Suppressor macrophage (primary cell): ENCODE data around the gene ZBTB7A.

Source experiments
- DNase-seq, 4 experiments: peaks; one replicate each; pipeline ENCODE4 v3.0.0-alpha.2; 2020 to 2022

ZBTB7A gene

DNA sequence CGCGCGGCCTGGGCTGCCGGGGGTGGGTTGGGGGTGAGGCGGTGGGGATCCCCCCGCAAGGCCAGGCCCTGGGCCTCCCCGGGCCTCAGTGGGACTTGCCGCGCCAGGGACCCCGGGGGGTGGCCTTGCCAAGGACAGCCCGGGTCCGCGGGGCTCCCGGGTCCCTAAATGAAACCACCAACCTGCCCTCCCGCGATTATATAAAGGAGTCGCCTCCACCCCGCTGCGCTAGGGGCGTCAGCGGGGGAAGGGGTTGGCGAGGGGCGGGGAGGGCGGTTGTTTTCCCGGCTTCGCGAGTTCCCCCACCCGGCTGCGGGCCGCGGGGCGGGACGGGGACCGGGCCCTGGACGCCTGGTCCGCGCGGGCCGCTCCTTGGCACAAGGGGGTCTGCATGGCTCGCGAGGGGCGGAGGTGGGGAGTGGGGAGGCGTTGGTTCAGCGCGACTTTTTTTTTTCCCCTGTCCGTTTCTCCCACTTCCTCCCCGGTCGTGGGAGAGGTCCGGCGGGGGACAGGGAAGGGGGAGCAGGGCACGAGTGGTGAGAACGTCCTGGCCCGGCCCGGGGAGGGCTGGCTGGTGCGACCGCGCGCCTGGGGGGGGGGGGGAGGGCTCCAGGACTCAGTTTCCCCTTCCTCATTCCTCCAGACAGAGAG is 822 bp upstream of the ZBTB7A start:
- peak in 3 of 4 experiments; percentile 47 to 65 (median 54) for DNase-seq

DNA sequence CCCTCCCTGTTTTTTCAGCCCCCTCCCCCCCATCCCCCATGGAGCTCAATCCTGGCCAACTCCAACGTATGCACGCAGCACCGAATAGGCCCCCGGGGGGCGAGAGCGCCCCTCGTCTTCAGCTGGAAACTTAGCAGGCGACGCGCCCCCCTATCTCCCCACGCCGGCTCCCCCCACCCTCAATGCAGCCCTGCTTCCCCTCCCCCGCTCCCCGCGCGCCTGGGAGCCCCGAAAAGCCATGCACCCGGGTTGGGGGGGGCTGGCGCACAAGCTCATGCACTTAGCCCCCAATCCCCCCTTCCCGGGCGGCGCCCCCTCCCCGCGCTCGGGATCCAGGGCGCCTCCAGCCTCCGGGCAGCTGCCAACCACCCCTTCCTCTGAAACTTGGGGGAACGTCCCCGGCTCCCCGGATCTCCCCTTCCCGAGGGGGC is 508 bp downstream of the ZBTB7A start:
- DNase-seq = no peak

DNA sequence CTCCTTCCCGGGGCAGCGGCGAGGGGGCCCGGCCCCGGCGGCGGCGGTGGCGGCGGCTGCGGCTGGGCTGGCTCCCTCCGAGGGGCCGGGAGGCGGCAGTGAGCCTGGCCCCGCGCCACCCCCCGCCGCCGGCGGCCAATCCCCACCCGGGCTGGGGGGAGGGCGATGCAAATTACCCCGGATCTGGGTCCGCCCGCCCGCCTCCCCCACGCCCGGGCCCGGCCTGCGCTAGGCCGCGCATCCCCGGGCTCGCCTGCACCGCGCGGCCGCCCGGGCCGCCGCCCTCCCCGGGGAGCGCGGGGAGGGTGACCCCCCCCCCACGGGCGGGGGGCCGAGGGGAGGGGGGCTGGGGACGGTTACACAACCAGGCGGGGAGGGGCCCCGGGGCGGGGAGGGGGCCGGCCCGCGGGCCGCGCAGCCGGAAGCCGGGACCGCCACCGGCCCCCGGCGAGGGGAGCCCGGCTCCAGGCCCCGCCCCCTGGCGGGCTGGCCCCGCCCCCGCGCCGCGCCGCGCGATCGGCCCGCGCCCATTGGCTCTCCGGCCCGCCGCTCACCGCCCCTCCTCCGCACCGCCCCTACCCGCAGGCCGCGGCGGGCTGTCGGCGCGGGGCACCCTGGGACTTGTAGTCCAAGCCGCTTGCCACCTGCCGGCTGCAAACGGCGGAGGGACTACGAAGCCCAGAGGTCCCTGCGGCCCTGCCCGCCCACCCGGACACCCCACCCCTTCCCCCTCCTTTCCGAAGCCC is 1.1 kb downstream of the ZBTB7A start:
- peak; percentile 98 to 99 (median 98) for DNase-seq

DNA sequence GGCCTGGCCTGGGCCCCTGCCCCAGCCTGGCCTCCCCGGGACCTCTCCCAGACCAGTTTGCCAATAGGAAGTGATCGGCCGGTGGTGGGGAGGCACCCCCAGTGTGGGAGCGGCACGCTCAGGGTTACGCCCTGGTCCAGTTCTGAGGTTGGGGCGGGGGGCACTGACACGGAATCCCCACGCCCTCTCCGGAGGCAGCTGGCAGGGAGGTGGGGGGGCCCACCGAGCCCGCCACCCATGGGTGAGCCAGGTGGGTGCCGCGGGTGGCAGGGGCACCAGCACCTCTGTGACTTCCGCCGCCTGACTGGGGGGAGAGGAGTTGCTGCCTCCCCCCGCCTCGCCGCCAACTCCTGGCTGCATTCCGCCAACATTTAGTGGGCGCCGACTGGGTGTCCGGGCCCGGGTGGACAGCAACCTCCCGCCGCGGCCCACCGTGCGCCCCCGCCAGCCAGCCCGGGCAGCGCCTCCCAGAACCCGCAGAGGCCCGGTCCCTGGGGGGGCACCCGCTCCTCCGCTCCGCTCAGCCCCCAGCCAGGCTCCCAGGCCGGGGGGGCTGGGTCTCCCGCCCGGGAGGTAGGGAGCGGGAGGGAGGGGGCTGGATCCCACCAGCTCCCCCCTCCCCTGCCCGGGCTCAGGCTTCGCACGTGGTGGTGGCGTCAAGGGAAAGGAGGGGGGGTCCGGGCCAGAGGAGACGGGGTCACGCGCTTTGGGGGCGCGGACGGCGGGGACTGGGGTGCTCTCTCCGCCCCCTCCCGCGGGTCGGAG is 2.0 kb downstream of the ZBTB7A start:
- DNase-seq = peak in 3 of 4 experiments; percentile 53 to 74 (median 63)

DNA sequence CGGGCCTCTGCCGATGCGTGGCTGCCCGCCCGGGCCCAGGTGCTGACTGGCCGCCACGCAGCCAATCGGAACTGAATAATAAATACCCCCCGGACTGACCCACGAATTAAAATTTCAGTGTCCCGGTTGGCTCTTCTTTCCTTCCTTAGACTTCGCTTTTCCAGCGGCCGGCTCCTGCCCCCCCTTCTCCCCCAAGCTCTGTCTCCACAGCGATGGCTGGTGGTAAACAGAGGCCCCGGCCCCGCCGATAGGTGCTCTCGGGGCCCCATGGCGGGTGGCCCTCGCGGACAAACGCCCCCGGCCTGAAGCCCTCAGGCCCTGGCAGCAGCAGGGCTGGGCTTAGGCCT is 2.6 kb downstream of the ZBTB7A start:
- no peak for DNase-seq

DNA sequence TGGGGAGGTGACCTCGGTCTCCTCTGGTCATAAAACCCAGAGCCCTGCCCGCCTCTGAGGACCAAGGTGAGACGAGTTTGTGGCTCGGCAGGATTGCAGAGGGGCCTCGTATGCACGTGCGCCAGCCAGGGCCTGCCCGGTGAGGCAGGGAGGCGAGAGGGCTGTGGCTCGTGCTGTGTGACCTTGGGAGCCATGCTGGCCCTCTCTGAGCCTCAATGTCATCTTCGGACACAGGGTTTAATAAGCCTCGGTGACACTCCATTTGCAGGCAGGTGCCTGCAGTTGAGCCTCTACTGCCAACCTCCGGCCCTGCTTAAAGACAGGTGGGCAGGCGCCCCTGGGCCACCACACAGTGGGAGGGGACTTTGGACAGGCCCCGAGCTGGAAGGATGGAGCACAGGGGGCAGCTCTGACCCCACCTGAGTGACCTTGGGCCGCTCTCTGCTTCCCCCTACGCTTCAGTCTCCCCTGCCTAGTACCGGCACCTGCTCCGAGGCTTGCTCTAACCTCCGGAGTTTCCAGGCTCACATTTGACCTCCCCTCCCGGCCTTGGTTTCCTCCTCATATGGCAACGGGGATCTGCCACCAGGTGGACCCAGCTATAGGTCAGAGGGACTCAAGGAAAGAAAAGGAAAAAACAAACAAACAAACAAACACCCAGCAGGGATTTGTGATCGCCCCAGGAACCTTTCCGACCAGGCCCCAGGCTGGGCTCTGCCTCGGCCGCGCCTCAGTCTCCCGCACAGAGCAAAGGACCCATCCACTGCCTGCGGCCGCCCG is 3.1 kb downstream of the ZBTB7A start:
- no peak for DNase-seq

DNA sequence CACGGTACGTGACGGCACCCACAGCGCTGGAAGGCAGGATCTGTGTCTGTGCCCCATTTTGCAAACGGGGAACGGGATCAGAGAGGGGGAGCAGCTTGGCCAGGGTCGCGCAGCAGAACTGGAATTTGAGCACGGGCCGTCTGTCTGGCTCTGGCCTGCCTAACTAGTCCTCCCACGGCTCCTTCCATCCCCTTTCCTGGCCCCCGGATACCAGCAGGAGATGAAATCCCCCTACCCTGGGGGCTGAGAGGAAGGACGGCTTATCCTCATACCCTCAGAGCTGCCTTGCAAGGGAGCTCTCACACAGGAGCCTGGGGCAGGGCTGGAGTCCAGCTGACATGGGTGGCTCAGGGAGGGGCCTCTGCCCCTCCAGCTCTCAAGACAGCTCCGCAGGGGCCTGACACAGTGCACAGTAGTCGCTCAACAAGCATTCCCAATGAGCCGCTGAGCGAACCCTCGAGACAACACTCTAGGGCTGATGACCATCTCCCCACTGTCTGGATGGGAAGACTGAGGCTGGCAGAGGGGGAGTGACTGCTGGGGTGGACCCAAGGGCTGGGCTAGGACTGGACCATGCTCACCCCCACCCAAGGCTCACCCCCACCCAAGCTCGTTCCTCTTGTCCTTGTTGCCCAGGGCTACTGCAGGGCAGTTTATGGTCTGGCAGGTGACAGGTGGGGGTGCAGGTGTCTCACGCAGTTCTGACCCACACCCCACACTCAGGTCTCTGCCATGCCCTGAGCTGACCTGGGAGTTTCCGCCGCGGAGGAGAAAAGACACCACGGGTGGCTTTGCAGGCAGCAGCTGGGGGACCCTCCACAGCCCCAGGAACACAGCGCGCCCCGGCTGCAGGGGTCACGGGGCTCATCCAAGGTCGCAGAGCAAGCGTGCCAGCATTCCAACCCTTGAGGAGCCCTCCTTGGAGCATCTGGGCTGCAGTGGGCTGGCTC is 4.0 kb downstream of the ZBTB7A start:
- DNase-seq = no peak

DNA sequence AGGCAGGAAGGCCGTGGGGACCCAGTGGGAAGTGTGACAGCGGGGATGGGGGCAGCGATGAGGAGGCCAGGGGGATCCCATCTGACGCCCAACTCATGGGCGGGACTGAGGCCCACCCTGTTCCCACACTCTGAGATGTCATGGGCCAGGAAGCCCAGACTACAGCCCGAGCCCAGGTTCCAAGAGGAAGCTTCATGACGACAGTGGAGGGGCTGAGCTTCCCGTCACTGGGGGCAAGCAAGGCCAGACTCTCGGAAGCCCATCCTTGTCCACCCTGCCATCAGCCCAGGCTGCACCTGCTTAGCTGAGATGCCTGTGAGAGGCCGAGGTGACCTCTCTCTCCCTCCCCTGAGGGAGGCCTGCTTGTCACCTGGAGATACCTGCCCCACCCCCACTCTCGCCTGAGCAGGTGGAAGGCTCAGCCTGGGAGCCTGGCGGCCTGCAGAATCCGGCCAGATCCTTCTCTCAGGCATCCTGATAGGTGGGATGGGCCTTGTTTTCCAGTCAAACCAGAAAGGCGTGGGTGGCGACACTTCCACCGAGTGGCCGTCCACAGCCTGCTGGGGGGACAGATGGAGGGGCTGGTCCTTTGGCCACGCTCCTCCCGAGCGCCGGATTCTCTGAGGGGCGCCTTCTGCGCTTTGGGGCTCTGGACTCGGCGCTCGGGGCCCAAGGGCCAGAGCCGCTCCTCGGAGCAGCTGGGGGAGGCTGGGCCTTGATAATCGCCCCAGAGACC is 4.8 kb downstream of the ZBTB7A start:
- DNase-seq = peak in 1 of 4 experiments; percentile 42

DNA sequence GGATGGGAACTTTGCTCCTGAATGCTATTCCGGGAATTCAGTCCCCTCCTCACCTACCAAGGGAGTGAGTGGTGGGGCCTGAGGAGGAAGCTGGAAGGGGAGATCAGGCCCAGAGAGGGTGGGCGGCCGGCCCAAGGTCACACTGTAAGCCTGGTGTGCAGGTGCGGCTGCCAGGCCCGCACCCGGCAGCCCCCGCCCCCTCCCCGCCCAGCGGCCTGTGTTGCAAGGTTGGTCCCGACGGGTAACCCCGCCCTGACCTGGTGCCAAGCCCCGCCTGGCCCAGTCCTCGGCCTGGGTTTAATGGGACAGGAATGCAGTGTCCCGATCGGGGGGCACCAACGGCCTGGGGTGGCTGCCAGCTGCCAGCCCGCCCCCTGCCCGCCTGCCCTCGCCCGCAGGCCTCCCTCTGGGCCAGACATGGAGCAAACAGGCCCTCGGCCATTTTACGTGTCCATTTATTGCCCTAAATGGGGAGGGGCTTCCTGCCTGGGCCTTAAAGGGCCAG is 5.5 kb downstream of the ZBTB7A start:
- DNase-seq = peak in 1 of 4 experiments; percentile 56

DNA sequence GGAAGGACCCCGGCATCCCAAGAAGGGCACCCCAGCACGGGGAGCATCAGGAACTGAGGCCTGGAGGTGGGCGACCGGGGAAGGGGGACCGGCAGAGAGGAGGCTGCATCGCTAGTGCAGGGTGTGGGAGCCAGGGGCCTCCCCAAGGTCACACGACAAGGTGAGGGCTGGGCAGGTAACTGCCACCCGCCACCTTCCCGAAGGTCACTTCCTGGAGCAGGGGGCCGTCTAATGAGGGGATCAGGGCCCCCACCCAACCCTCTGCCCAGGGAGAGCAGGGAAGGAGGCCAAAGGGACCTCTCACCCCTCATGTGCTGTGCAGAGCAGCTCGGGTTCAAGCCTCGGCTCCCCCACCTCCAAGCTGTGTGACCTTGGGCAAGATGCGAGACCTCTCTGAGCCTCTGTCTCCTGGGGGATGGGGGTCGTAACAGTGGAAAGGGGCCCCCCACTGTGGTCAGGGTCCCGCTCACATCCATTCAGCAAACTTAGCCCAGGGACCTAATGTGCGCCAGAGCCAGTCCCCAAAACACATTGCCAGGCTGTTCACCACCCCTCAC is 6.0 kb downstream of the ZBTB7A start:
- DNase-seq = no peak

DNA sequence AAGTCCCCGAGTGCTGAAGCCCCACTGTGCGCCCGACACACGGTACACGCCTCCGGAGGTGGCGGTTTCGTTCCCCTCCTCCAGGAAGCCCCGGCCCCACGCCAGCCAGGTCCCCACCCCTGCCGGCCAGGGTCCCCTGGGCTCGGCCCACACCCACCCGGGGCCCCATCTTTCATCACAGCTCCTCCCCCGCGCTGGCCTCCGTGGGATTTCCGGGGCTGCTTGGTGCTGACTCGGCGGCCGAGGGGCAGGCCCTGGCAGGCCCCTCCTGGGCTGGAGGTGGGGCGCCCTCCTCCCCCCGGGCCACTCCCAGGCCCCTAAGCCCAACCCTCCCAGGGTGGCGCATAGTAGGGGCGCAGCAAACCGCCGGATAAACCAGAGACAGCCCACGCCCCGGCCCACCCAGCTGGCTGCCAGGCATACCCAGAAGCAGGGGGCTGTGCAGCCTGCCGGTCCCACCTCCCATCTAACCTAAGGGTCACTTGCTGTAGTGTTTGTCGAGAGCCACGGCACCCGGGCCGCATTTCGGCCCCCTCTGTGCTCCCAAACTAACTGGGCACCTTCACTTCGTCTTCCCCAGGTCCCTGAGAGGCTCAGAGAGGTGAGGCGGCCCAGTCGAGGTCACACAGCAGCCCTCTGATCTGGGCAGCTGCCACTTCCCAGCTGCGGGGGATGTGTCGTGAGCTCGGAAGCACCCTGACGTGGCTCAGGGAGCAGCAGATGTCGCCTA is 6.6 kb downstream of the ZBTB7A start:
- peak in 3 of 4 experiments; percentile 51 to 72 (median 68) for DNase-seq

DNA sequence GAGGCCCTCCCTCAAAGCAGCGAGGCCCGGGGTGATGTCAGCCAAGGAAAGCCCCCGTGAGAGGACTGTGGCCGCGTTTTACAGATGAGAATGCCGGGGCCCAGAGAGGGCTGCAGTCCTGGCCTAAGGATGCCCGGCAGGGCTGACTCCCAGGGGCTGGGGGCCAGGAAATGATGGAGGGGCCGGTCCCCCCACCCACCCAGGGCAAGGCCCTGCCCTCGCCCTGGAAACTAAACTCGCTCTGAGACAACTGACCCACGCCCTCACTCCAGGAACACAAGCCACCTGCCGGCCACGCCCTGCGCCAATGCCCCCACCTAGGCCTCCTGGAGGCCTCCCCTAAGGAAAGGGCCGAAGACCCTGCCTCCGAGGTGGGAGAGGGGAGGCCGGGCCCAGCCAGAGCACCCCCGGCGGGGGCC is 7.2 kb downstream of the ZBTB7A start:
- DNase-seq = no peak

DNA sequence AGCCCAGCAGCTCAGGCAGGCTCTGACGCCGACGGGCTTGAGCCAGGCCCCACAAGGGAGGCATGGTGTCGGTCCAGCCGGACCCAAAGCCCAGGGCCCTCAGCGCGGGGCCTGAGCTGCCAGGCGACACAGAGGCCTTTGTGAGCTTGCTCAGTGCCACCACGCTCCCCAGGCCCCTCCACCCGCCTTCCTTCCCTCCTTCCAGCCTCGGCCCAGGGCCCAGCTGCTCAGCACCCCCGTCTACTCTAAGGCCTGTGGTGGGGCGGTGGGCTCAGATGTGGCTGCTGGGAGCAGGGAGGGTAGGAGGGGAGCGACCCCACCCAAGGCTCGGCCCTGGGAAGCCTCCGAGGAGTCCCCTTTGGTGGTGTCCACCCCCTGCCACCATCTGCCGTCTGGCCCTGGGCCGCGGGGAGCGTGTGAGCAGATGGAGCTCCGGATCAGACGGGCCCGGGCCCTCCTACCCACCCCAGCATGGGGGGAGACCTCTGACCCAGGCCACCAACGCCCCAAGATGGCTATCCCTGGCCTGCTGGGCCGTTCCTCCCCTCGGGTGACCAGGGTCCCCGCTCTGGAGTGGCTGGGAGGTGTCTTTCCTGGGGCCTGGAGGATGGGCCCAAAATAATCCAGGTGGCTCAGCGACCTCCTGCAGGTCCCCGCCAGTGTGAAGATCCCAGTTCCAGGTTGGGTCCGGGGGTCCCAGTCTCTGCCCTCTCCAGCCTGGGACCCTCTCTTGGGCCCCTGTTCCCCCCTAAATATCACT is 7.8 kb downstream of the ZBTB7A start:
- DNase-seq = peak in 2 of 4 experiments; percentile 29 to 38

DNA sequence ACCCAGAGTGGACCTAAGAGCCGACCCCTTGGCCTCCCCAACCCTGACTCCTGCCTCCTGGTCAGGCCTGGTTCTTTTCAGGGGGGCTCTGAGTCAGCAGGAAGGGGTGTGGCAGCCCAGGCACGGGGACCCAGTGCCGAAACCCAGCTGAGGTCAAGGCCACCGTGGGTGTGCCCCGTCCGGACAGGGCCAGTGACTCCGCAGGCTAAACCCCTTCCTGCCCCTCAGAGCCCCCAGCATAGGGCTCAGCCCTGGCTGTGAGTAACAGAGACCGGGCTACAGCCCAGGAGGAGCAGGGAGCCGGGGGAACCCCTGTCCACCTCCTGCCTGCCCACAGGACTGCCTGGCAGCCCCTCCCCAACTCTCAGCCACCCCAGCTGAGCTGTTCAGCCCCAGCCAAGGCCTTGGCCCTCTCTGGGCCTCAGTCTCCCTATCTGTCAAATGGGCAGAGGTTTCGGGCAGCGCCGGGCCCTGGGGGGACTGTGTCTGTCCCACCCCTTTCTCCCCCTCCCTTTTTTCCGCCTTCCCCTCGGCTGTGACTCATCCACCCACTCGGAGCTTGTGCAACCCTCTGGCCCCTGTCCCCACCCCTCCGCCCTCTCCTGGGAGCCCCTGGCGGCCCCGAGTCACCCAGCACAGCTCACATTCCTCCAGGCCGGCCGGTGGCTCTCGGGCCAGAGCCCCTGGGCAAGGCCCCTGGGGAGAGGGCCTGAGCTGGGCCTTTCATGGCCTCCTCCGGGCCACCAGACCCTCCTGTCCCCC is 8.6 kb downstream of the ZBTB7A start:
- peak; percentile 85 to 93 (median 92) for DNase-seq

DNA sequence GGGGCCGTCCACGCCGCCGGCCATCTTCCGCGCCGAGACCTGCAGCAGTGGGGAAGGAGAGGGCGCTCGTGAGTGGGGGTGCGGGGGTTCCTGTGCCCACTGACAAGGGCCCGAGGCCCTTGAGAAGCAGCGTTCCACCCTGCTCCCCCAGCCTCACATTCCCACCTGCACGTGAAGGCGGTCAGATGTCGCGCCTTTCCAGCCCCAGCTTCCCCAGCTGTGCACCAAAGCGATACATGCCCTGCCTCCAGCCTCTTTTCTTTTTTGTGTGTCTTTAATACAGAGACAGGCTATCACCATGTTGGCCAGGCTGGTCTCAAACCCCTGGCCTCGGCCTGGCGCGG is 11.5 kb downstream of the ZBTB7A start:
- DNase-seq = no peak

DNA sequence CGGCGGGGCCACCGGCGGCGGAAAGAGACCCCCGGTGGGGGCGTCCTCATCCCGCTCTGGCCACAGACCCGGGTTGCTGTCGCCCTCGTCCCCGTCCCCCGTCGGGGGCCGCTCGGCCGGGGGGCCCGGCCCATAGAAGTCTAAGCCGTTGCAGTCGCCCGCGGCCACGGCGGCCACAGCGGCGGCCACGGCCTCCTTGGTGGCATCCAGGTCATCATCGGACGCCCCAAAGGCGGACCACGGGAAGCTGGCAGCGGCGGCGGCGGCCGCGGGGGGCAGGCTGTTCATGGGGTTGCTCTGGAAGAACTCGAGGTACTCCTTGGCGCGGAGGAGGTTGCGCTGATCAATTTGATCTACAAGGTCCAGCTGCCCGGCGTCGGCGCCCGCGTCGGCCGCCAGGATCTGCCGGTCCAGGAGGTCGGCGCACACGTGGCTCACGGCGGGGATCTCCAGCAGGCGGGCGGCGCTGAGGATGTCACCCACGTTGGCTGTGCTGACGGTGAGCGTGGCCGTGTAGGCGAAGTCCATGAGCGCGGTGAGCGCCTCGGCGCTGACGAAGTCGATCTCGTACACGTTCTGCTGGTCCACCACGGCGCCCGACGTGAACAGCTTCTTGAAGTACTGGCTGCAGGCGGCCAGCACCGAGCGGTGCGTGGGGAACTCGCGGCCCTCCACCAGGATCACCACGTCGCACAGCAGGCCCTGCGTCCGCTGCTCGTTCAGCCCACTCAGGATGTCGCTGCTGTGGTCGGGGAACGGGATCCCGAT is 12.1 kb downstream of the ZBTB7A start:
- DNase-seq = no peak
